ENCODE data around the gene FBXL20. TPM values are rescaled to one million over a fixed set of nuclear protein-coding genes. Genes with fewer than 3 reads are reported as not detected.
"Not testable (repeated sequence)": the region's sequence is repeated elsewhere in the genome, so short reads cannot be mapped to it uniquely, and the experiment has no call there.

FBXL20 gene
- total RNA-seq, 4 donors from 2014 or later, result 10.4 to 15.4 (median 13.1) TPM

GRCh38 chr17:39357488-39357887 lies 43.9 kb downstream of the FBXL20 start:
- Histone ChIP-seq H3K27ac (no peak overlapping the region), H3K36me3 (no peaks in the 10 kb centered on the region), H3K4me3 (no peak overlapping the region), H3K9me3 (no peaks in the 10 kb centered on the region), H3K27me3 (no peaks in the 10 kb centered on the region), H3K4me1 (peaks cover 16 to 27% of the 10 kb centered on the region in 2 donors)
- TF ChIP-seq CTCF (IDR thresholded peaks at IDR 0.05 in 4 of 5, conservative IDR thresholded peaks at IDR 0.05 in 1 of 5) (no peak), POLR2A (IDR thresholded peaks at IDR 0.05) (no peak)
- no peak for ATAC-seq
- in situ Hi-C loops (cut with MboI; ENCODE audit: low sequenced_read_pairs in 4 of 4) (no loop called here), intact Hi-C loops (cut with DNase I; ENCODE audit: low total_unique reads) (no loop called here)
- no peak for DNase-seq

GRCh38 chr17:39352986-39353385 lies 48.4 kb downstream of the FBXL20 start:
- H3K4me3 ChIP-seq, result no peak overlapping the region
- H3K9me3 ChIP-seq, result no peaks in the 10 kb centered on the region
- no peak for TF ChIP-seq CTCF (IDR thresholded peaks at IDR 0.05 in 4 of 5, conservative IDR thresholded peaks at IDR 0.05 in 1 of 5)
- no peak for TF ChIP-seq POLR2A (IDR thresholded peaks at IDR 0.05)
- intact Hi-C loops (cut with DNase I; ENCODE audit: low total_unique reads), result no loop called here
- peaks cover 8 to 10% of the 10 kb centered on the region in 2 donors for H3K4me1 ChIP-seq
- no peak for DNase-seq
- no peaks in the 10 kb centered on the region for H3K36me3 ChIP-seq
- H3K27me3 ChIP-seq, result no peaks in the 10 kb centered on the region
- H3K27ac ChIP-seq, result no peak overlapping the region
- ATAC-seq, result no peak
- in situ Hi-C loops (cut with MboI; ENCODE audit: low sequenced_read_pairs in 4 of 4), result no loop called here

GRCh38 chr17:39352511-39352910 lies 48.9 kb downstream of the FBXL20 start:
- H3K27me3 ChIP-seq, result no peaks in the 10 kb centered on the region
- H3K9me3 ChIP-seq, result no peaks in the 10 kb centered on the region
- TF ChIP-seq CTCF (IDR thresholded peaks at IDR 0.05 in 4 of 5, conservative IDR thresholded peaks at IDR 0.05 in 1 of 5) (no peak), POLR2A (IDR thresholded peaks at IDR 0.05) (no peak)
- no peak for DNase-seq
- intact Hi-C loops (cut with DNase I; ENCODE audit: low total_unique reads), result no loop called here
- in situ Hi-C loops (cut with MboI; ENCODE audit: low sequenced_read_pairs in 4 of 4), result no loop called here
- H3K4me1 ChIP-seq, result peaks cover 8 to 10% of the 10 kb centered on the region in 2 donors
- H3K36me3 ChIP-seq, result no peaks in the 10 kb centered on the region
- no peak overlapping the region for H3K4me3 ChIP-seq
- H3K27ac ChIP-seq, result no peak overlapping the region
- ATAC-seq, result no peak

- in situ Hi-C loops (cut with MboI; ENCODE audit: low sequenced_read_pairs in 4 of 4) (no loop called here), intact Hi-C loops (cut with DNase I; ENCODE audit: low total_unique reads) (no loop called here)
- H3K9me3 ChIP-seq, result no peaks in the 10 kb centered on the region
- no peak overlapping the region for H3K27ac ChIP-seq
- no peak for DNase-seq
- no peak for ATAC-seq
- peaks cover 8 to 10% of the 10 kb centered on the region in 2 donors for H3K4me1 ChIP-seq
- no peaks in the 10 kb centered on the region for H3K36me3 ChIP-seq
- TF ChIP-seq CTCF (IDR thresholded peaks at IDR 0.05 in 4 of 5, conservative IDR thresholded peaks at IDR 0.05 in 1 of 5), result no peak
- TF ChIP-seq POLR2A (IDR thresholded peaks at IDR 0.05), result no peak
- no peak overlapping the region for H3K4me3 ChIP-seq
- no peaks in the 10 kb centered on the region for H3K27me3 ChIP-seq
These were observed 49.9 kb downstream of the FBXL20 start for GRCh38 chr17:39351508-39351907.

- DNase-seq (no peak), ATAC-seq (no peak)
- Histone ChIP-seq H3K4me1 (peaks cover 7 to 8% of the 10 kb centered on the region in 2 donors), H3K27ac (no peak overlapping the region), H3K36me3 (no peaks in the 10 kb centered on the region), H3K27me3 (no peaks in the 10 kb centered on the region), H3K9me3 (no peaks in the 10 kb centered on the region), H3K4me3 (no peak overlapping the region)
- in situ Hi-C loops (cut with MboI; ENCODE audit: low sequenced_read_pairs in 4 of 4) (no loop called here), intact Hi-C loops (cut with DNase I; ENCODE audit: low total_unique reads) (no loop called here)
- TF ChIP-seq CTCF (IDR thresholded peaks at IDR 0.05 in 4 of 5, conservative IDR thresholded peaks at IDR 0.05 in 1 of 5) (no peak), POLR2A (IDR thresholded peaks at IDR 0.05) (no peak)
These were observed 52.2 kb downstream of the FBXL20 start for GRCh38 chr17:39349246-39349645.

- intact Hi-C loops (cut with DNase I; ENCODE audit: low total_unique reads); H3K4me1 ChIP-seq; H3K9me3 ChIP-seq; H3K4me3 ChIP-seq; H3K36me3 ChIP-seq; H3K27me3 ChIP-seq; H3K27ac ChIP-seq; in situ Hi-C loops (cut with MboI; ENCODE audit: low sequenced_read_pairs in 4 of 4); ATAC-seq; DNase-seq: not testable (repeated sequence)
These were observed 54.6 kb downstream of the FBXL20 start for GRCh38 chr17:39346863-39347262.
